ENCODE results near the gene VPS4A. TPM values are rescaled to one million over a fixed set of nuclear protein-coding genes. Genes with fewer than 3 reads are reported as not detected.

The VPS4A gene
- polyA plus RNA-seq, 1 of the 3 experiments (the other 2 are of a cell fraction) = 20.8 TPM

- peak overlapping the region; percentile 94 for H3K4me2 ChIP-seq
- H3K4me1 ChIP-seq (ENCODE audit: control insufficient read depth in 1 of 2, insufficient read depth in 2 of 2, low read depth in 1 of 2, low read length in 1 of 2) = peaks cover 0 to 5% of the 10 kb centered on the region in 2 experiments; a peak in 1 of 4 replicates
- H4K20me1 ChIP-seq (ENCODE audit: insufficient read depth) = peaks cover 10% of the 10 kb centered on the region; the same call in 1 of the 2 replicates
- H3K27me3 ChIP-seq (ENCODE audit: insufficient read depth) = no peaks in the 10 kb centered on the region
- peak overlapping the region; percentile 76 to 85 for H3K4me3 ChIP-seq (ENCODE audit: low read depth in 2 of 2, low read length in 1 of 2)
- H3K36me3 ChIP-seq (replicated peaks in 1 of 2; ENCODE audit: control insufficient read depth in 1 of 2, insufficient read depth in 2 of 2, low read length in 1 of 2) = peaks cover 12 to 26% of the 10 kb centered on the region in 2 experiments
- peak overlapping the region; percentile 61 to 79; a peak in 3 of 4 replicates for H3K27ac ChIP-seq (ENCODE audit: low read depth in 2 of 2, low read length in 1 of 2)
- peak overlapping the region; percentile 89 for H3K9ac ChIP-seq
- POLR2A ChIA-PET = interaction anchor here (0.6 to 1.2 kb wide), 4 partner anchors 10 to 149 kb away, joined by 3 to 7 read pairs (median 5); no protein-coding TSS in a partner anchor
- CTCF ChIA-PET = interaction anchor here (0.6 to 3.1 kb wide), 8 partner anchors 11 to 162 kb away, joined by 3 to 16 read pairs (median 3); partner anchors contain the start of gene PDF
- no peak overlapping the region for H2AFZ ChIP-seq (ENCODE audit: low read depth)
- TF ChIP-seq EZH2phosphoT487 (IDR thresholded peaks at IDR 0.05; ENCODE audit: borderline replicate concordance, low read depth) = no peak
- no peak for TF ChIP-seq TCF12 (IDR thresholded peaks at IDR 0.05)
- TF ChIP-seq CTCF (IDR thresholded peaks at IDR 0.05) = peak; percentile 15; the same call in 1 of the 2 replicates
- no peak for TF ChIP-seq GATA2 (CRISPR knock-in tag; IDR thresholded peaks at IDR 0.05)
- no peak for TF ChIP-seq EP300 (IDR thresholded peaks at IDR 0.05; ENCODE audit: borderline replicate concordance in 1 of 2, low read depth in 1 of 2, low read length in 1 of 2)
- no peak for TF ChIP-seq REST (IDR thresholded peaks at IDR 0.05; ENCODE audit: low read depth, low read length)
- TF ChIP-seq MEF2A (IDR thresholded peaks at IDR 0.05; ENCODE audit: borderline replicate concordance, low read depth) = no peak
- TF ChIP-seq, protein P1, sequence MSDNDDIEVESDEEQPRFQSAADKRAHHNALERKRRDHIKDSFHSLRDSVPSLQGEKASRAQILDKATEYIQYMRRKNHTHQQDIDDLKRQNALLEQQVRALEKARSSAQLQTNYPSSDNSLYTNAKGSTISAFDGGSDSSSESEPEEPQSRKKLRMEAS (IDR thresholded peaks at IDR 0.05; ENCODE audit: low read depth) = peak; percentile 11; the same call in 1 of the 2 replicates
- no peak for TF ChIP-seq YY1 (IDR thresholded peaks at IDR 0.05; ENCODE audit: low read depth)
- TF ChIP-seq TEAD4 (IDR thresholded peaks at IDR 0.05; ENCODE audit: borderline replicate concordance, insufficient read depth) = no peak
- TF ChIP-seq FOXJ3 (CRISPR knock-in tag; IDR thresholded peaks at IDR 0.05) = no peak
- no peak for TF ChIP-seq GABPA (IDR thresholded peaks at IDR 0.05; ENCODE audit: low read depth)
- TF ChIP-seq FOXM1 (IDR thresholded peaks at IDR 0.05; ENCODE audit: low read depth) = no peak
- no peak for TF ChIP-seq RFX5 (IDR thresholded peaks at IDR 0.05; ENCODE audit: low read length)
- TF ChIP-seq ELF1 (IDR thresholded peaks at IDR 0.05) = no peak
- no peak for TF ChIP-seq JUND (IDR thresholded peaks at IDR 0.05)
- no peak for TF ChIP-seq CHD2 (IDR thresholded peaks at IDR 0.05; ENCODE audit: low read length, partially characterized antibody)
- TF ChIP-seq, protein P2, sequence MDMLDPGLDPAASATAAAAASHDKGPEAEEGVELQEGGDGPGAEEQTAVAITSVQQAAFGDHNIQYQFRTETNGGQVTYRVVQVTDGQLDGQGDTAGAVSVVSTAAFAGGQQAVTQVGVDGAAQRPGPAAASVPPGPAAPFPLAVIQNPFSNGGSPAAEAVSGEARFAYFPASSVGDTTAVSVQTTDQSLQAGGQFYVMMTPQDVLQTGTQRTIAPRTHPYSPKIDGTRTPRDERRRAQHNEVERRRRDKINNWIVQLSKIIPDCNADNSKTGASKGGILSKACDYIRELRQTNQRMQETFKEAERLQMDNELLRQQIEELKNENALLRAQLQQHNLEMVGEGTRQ (IDR thresholded peaks at IDR 0.05; ENCODE audit: borderline replicate concordance, low read depth, low read length) = no peak
- no peak for TF ChIP-seq USF1 (IDR thresholded peaks at IDR 0.05; ENCODE audit: borderline replicate concordance, low read depth)
- TF ChIP-seq RCOR1 (IDR thresholded peaks at IDR 0.05; ENCODE audit: low read length) = no peak
- peak; percentile 22; the same call in 1 of the 2 replicates for TF ChIP-seq MXI1 (IDR thresholded peaks at IDR 0.05; ENCODE audit: low read depth, low read length)
- no peak for TF ChIP-seq TAF1 (IDR thresholded peaks at IDR 0.05; ENCODE audit: borderline replicate concordance, low read depth, low read length)
- no peak for TF ChIP-seq NRF1 (IDR thresholded peaks at IDR 0.05; ENCODE audit: low read depth, low read length)
- peaks cover 49% of the 10 kb centered on the region for H3K79me2 ChIP-seq (ENCODE audit: insufficient read depth)
- H3F3A ChIP-seq (replicated peaks; ENCODE audit: insufficient read depth) = peaks cover 14% of the 10 kb centered on the region
- WGBS (ENCODE audit: low lambda C conversion rate) = 0% methylated on average over 11 of the region's 59 CpGs
- no peaks in the 10 kb centered on the region for H3K9me3 ChIP-seq
- H3K9me2 ChIP-seq = no peaks in the 10 kb centered on the region
- peak; percentile 80 for DNase-seq
Measured at GRCh38 chr16:69311533-69312387, 610 bp downstream of the VPS4A start.
